HG03565 (cell line): ENCODE results near the gene DRD2.

ENCODE experiments used
- ATAC-seq: cut with Tn5 transposase; IDR thresholded peaks from one replicate; pipeline ENCODE4 v1.9.1; 2021; ENCODE audit warnings: mild to moderate bottlenecking, moderate library complexity; ENCODE audit not compliant: unreplicated experiment

DRD2 gene

DNA sequence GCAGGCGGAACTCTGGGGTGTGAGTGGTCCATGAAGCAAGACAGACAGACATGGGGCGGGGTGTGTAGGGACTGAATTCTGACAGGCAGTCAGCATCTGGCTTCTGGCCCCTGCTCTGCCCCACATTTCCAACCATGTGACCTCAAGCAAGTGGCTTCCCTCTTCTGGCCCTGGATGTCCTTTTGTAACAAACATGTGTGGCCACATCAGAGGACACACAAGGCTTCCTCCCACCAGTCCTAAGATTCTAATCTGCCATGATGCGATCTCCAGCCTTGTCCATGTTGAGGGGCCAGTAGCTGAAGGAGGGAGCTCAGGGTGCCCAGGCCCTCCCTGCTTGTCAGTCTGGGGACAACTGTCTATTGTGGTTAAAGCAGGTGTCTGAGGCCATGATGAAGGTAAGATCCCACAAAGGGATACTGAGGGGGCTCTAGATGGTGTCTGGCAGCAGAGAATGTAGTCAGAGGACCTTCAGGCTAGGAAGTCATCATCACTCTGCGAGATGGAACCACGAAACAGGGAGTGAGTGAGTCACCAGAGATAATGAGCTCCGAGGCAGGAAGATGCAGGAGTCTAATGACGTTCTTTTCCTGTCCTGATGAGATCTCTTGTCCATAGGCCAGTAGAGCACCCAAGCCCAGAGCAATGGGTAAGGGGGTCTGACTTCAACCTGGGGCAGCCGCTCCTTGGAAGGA, 27.4 kb downstream of the DRD2 start:
- no peak for ATAC-seq

DNA sequence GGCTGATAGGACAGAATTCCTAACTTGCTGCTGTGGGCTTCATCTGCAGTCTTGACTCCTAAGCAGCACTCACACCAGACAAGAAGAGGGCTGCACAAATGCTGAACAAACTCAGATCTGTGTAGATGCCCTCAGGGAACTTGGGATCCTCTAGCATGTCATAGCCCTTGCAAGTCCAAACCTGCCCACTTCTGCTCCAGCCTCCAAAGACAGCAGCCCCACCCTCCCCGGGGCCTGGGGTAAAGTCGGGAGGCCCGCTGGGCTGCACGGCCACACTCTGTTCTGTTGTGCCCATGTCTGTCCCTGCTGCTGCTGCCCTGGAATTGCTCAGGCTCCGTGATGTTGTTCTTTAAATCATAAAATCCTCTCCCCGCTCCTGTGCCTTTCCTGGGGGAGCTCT, 28.3 kb downstream of the DRD2 start:
- ATAC-seq, result no peak

DNA sequence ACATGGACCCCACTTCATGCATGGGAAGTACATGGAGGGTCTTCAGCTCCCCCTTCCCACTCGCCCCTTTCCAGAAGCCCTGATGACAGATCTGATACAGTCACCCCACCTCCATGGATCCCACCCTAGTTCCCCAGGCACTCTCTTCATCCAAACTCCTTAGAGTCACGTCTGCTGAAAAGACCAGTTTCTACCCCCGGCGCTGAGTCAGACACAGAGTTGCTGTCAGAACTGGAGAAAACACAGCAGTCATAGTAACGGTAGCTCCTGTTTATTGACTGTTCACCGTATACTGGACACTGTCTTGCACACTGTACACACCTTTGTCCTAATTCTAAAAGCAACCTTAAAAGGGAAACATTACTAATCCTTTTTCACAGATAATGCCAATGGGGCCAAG, 29.1 kb downstream of the DRD2 start:
- ATAC-seq, result peak; percentile 72

DNA sequence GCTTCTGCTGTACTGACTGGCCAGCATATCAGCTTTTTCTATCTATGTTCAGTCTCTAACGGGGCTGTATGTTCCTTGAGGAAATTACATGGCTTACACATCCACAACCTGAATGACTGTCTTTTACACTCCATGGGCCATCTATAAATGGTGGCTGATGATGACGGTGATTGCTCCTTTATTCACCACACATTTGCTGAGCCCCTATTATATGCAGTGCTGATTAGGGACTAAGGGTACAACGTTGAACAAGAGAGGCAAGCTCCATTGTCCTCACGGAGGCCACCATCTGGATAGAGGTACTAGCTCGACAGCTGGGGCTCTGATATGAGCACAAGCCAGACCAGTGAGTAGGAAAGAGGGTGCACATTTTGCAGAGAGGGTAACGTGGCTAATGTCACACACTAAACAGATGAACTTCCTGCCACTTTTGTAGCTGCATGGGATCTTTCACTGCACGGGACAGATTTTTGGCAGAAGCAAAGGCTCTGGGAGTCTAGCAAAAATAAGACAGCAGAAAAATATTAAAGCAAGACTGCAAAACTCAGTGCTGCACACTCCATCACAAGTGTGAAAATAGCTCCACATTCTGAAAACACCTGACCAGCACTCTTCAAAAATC, 30.6 kb downstream of the DRD2 start:
- no peak for ATAC-seq

DNA sequence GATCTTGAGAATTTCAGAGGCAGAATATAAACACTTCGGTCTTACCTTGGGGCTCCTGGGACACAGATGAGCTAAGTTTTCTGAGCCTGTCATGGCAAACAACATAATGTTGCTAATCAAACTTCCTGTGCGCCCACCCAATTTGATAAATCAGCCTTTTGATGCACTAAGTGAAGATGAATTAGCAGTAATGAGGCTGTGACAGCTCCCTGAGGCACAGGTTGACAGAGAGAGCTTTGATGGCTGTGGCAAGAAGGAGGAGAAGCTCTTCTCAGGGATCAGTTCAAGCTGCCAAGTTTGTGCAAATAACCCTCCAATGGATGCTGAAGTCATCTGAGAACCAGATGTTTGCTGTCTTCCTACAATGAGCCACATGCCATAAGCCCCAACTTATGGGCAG, 34.4 kb downstream of the DRD2 start:
- no peak for ATAC-seq

DNA sequence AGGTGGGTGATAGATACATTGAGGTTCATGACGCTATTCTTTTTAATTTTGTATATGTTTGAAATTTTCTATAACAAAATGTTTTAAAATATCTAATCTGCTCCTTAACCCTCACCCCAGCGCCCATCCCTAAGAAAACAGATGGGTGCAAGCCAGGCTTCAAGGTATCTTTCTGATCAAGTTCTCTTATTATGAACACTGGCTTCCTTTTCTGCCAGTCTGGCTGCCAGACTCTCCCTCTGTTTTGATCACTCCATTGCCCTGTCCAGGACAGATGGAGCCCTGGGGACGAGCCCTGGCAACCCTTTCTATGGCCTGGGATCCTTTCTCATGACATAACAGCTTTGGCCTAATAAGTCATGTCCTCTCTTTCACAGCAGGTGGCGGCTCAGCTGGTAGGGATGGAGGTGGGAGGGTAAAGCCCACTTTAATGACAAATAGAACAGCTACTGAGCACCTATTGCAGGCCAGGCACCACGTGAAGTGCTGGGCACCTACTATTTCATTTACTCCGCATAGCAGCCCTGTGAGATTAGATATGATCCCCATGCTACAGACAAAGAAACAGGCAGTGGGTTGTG, 38.4 kb downstream of the DRD2 start:
- no peak for ATAC-seq

DNA sequence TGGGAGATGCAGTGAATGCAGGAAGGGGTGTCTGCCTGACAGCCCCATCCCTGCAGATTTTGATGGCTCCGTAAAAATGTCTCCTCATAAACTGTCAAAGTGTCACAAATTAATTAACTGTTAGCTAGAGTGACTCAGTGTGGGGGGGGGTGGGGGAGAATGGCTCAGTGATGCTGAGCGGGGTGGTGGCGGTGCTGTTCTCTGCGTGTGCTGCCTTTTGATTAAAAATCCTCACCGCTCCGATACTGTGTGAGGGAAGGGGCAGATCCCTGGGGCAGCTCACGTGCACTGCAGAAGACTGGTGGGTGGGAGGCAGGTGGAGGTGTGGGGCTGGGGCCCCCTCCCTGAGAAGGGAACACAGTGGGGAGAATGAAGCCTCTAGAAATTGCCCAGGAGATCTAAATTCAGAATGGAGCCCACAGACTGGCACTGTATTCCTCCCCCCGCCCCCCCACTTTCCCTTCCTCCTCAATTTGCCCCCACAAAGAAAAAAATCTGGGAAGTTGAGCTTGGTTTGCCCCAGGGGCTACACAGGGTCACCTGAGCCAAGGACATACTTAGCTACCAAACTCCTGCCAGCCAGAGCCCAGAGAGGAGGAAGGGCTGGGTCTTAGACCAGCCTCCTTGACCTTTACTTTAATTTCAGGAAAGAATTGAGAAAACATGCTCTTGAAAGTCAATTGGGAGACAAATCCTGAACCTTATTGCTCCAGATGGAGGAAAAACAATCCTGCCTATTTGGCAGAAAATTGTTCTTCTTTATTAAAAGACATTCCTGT, 39.8 kb downstream of the DRD2 start:
- ATAC-seq, result no peak

DNA sequence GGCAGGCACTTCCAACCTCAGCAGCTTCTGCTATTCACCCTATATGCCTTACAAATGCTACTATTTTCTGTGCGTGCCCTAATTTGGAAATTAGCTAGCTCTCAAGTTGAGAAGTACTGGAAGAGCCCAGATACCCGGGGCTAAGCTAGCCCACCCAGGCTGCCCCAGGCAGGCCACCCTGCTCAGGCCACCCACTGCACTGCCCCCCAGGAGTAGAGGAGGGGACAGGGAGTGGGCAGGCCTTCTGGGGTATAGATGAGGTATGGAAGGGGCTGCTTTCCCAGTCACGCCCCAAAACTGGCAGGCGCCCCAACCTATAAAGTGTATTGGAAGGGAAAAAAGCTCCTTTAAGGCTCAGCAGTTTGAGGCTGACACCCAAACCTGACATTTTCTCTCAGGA, 43.5 kb downstream of the DRD2 start:
- no peak for ATAC-seq

DNA sequence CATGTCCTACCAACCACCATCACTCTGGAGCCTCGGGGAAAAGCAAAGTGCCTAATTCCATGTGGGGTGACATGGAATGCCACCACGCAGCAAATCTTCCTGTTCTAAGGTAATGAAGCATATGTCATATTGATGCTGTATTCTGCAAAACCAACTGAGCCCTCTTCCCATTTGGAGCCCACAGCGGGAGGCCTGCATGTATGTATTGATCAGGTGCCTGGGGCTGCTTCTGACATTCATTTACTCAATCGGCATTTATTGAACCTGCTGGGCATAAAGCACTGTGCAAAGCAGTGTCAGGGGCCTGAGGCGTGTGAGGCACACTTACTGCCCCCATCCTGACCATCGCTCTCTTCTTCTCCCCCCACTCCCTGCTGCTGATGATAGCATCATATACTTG, 48.5 kb downstream of the DRD2 start:
- ATAC-seq, result no peak

DNA sequence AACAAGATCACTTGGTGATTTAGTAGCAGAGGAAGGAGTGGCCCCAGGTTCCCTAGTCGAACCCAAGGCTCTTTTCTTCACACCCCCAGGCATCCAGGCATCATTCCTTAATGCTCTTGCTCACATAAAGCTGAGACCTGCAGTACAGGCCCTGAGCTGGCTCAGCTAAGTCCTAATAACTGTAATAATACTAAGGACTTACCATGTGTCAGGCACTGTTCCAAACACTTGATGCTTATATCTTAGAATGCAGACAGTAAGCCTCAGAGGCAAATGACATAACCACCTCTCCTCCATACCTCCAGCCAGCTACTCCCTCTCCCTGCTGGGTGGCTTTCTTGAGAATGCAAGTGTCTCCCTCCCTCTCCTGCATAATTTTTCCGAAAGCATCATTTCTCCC, 54.4 kb downstream of the DRD2 start:
- ATAC-seq, result no peak

DNA sequence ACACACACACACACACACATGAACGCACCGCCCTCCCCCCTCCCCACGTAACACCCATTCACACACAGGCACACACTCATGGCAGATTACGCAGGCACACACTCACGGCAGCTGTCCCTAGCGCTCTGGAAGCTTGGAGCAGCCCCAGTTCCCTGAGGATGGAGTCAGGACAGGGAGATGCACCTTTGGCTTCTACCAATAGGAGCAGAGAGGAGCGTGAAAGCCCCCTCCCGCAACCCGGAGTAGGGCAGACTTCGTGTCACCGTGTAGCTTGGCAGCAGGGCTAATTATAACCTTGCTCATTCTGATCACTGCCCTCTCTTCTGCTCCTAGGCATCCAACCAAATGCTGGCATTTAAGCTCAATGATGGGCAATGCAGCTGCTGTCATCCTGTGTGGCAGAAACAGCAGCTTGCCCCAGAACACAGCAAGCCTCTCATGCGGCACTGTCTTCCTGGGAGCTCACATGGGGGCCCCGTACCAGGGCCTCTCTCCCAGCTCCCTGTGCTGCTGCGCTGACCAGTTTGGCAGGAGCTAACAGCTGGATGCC, 55.7 kb downstream of the DRD2 start:
- no peak for ATAC-seq

DNA sequence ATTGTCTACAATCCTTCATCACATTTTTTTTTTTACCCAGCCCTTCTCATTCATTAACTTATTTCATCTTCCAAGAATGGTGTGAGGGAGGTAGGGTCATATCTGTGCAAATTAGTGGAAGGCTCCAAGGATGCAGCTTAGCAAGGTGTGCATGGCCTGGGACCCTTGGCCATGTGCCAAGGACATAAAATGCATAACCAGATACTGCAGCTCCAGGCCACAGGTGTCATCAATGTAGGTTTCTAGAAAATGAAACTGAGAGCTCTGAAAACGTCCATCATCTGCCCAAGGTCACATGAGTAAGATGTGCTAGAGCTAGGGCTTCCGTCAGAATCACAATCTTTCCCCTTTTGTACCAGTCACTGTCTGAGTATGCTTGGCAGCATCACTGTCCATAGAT, 57.8 kb downstream of the DRD2 start:
- peak; percentile 60 for ATAC-seq

DNA sequence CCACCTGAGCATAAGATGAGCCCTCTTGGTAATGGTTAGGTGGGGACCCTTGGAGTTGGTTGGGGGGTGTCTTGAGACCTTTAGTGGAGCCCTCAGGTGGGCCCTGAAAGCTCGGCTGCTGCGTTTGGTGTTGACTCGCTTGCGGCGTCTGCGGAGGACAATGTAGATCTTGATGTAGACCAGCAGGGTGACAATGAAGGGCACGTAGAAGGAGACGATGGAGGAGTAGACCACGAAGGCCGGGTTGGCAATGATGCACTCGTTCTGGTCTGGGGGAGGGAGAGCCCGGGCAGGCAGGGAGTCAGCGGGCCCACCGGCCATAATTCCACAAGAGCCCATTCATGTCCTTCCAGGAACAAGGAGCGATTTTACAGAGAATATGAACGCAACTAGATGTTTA, 59.9 kb downstream of the DRD2 start:
- ATAC-seq, result no peak

DNA sequence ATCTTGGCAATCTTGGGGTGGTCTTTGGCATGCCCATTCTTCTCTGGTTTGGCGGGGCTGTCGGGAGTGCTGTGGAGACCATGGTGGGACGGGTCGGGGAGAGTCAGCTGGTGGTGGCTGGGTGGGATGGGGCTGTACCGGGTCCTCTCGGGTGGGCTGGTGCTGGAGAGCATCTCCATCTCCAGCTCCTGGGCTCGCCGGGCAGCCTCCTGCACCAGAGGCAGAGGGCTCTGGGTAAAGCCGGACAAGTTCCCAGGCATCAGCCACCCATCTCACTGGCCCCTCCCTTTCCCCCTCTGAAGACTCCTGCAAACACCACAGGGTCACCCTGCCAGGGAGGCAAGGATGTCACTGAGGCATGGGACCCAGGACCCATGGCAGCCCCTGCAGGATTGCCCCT, 62.5 kb downstream of the DRD2 start:
- ATAC-seq, result no peak

DNA sequence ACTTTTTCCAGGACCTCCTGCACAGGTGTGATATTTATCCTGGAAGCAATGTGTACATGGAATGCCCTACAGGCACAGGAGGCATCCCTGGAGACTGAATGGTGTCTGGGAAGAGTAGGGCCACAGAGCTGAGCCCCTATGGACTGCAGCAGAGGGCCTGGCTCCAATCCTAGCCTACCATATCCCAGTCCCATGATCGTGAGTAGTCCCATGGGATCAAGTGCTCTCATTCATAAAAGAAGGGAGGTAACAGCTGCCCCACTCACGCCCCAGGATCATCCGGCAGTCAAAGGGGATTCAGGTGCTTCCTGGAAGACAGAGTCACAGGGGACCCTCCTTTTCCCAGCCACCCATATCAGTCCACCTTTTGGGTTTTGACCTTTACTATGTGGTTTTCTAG, 63.7 kb downstream of the DRD2 start:
- ATAC-seq, result no peak

DNA sequence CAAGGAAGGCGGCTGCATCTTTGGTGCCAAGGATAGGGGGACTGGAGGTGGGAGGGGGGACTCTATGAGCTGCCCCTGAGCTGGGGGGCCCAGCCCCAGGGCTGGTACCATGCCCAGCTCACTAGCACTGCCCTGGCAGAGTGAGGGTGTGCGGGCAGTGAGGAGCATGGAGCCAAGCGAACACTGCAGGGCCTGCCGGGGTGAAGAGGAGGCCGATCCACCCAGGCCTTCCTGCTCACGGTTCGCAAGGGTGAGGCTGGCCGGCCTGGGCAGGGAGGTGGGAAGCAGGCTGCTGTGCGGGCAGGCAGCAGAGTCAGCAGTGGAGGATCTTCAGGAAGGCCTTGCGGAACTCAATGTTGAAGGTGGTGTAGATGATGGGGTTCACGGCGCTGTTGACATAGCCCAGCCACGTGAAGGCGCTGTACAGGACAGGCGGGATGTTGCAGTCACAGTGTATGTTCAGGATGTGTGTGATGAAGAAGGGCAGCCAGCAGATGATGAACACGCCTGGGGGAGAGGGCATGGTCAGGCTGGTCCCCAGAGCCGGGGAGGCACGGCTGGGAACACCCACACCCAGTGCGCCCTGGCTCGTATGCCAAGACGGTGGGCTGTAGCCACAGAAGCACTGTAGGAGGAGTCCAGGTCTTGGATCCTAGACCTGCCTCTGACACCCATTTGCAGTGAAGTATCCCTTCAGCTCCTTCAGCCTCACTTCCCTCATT, 64.6 kb downstream of the DRD2 start:
- no peak for ATAC-seq

DNA sequence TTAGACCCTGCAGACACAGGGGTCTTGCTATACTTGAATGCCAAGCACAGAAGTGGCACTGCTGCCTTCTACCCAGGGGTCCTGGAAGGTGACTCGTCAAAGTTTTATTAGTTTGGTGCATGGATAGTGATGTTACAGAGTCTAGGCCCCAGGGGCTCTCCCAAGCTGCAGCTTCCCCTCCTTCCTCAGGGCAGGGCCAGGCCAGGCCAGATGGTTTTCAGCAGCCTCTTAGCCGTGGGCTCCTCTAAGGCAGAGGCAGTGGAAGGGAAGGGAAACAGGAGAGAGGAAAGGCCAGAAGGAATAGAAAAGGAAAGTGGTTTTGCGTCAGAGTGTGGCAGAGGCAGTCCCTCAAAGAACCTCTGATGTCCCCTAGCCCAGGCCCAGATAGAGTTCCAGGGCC, 65.7 kb downstream of the DRD2 start:
- no peak for ATAC-seq

DNA sequence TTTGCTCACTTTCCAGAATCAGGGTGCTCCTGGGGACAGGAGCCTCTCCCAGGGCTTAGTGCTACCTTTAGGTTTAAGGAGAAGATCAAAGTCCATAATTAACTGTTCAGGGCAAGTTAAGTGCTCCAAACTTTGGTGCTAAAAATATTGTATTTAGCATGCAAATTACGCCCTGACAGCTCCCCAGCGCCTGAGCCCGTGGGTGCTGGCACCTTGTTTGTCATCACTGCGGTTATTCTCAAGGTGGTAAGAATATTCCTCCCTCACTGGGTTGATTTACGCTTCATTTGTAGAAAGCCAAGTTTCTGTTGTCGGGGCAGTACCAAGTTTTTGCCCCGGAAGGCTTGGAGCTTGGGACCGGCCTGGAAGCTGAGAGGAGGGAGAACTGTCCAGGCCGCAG, 66.3 kb downstream of the DRD2 start:
- no peak for ATAC-seq

DNA sequence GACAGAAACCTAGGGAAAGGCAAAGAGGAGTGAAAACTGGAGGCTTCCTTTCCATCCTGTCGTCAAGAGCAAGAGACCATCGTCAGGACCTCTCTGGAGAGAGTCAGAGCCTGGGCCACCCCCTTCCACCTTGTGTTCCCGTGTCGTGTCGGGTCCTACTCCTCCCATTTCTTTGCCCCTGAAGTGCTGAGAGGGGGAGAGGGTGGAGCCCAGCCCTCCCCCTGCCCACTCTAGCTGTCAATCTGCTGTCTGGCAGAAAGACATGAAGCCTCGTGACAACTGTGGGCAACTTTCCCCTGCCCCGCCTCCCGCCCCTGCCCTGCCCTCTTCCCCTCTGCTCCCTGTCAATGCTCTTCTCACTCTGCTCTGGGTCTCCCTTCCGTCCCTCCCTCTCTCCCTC, 67.0 kb downstream of the DRD2 start:
- ATAC-seq, result no peak

DNA sequence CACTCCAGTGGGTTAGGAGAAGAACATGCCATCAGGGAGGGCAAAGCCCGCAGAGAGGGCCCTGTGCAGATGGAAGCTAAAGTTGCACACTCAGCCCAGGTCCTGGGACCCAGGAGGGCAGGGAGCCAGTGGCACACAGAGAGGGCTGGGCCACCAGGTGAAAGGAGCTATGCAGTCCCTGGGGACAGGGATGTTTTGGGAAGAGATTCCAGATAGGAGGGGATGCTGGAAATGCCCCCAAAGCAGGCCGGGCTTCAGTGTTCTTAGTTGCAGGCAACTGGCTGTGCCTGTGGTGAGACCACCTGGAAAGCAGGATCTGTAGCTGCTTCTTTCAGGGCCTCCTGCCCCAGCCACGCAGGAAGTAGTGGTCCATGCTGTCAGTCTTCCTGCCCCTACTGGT, 68.0 kb downstream of the DRD2 start:
- ATAC-seq, result no peak
